Dedifferentiated amniotic fluid mesenchymal stem cell (primary cell): ENCODE data around the gene CDH13.

Experiments used
- DNase-seq: peaks from one replicate; pipeline ENCODE4 v3.0.0-alpha.2; 2016; ENCODE audit errors: extremely low spot score

Gene CDH13

DNA sequence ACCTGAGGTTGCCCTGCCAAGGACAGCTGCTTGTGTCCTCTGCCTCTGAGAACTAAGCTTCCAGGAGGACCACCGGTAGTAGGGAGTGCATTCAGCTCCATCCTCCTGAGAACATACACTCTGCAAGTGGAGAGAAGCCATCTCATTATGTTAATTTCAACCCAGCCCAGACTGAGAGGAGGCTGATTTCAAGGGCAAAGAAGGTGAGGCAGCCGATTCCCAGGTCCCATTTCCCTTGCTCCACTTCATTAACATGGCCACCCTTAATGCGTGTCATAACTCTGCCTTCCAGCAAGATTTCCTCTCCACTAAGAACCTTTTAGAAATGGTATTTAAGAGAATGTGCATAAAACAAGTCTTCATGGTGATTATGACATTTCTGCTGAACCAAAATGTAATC is 72.5 kb downstream of the CDH13 start:
- no peak for DNase-seq

DNA sequence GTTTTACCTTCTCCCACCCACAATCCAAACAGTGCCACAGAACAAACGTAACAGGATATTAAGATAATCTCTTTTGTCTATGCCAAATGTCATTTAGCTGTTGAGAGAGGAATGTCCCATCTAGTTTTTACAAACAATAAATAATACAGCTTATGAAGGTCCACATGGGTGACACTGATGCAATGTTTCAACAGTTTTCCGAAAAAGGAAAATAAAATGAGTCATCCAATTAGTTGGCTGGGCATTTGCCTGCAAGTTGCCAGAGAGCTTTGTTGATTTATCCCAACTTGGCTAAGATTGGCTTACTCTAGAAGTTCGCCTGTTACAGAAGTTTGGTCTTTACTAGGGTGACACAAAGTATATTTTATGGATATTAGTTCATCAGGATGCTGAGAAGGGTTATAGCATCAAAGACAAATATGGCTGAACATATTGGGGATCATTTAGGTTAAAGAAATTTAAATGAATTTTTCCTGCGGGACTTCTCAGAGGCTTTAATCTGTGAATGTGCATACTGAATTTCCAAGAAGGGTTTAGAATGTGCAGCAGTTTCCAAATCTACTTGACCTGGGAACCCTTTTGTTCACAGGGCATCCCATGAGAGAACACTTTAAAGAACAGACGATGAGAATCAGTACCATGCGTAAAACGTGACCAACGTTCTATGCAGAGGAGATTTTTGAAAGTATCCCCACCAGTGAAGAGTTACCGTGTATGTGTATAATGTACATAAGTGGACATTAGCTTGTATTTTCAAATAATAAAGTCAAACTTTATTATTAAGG is 73.1 kb downstream of the CDH13 start:
- DNase-seq: peak; percentile 94

DNA sequence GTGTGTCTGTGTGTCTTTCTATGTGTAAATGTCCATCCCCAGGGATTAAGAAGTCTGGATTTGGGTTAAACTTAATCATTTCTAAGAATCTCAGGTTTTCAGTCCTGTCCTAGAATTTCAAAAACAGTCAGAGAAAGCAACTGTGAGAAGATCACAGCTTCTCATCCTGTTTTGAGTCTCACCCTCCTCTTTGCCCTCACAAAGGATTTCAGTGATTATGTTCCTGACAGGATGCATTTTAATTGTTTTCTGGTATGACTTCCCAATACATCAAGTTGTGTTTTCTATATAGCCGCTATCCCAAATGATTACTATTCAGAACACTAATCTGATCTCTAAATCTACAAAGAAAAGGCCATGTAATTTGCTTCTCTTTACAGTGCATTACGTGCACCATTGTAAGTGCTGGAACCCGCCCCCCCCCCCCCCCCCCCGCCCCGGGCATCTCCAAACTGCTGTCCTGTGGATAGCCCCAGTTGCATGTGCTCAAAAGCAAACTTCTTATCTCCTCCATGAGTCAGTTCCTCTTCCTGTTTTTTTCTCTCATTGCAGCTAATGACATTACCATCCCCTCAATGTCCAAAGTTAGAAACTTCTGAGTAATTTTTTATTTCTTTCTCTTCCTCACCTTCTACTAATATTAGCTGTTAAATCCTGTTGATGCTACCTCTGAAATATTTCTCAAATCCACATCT is 73.9 kb downstream of the CDH13 start:
- no peak for DNase-seq

DNA sequence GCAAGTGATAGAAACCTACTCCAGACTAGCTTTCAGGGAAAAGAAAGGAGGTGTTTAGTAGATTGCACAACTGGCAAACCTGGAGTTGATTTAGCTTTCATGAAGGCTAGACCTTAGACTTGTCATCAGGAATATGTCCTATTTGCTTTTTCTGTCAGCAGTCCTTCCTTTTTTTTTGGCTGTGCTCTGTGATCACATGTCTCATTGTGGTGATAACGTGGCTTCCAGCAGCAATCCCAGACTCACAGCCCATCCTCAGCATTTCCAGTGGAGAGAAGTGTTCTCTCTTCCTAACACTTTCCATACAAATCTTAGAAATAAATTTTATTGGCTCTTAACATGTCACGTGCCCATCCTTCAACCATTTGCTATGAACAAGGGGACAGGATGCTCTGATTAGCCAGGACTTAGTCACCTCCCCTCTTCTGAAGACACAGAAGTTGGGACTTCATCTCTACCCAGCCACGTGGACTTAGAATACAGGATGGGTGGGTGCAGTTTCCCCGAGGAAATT is 74.7 kb downstream of the CDH13 start:
- DNase-seq: no peak

DNA sequence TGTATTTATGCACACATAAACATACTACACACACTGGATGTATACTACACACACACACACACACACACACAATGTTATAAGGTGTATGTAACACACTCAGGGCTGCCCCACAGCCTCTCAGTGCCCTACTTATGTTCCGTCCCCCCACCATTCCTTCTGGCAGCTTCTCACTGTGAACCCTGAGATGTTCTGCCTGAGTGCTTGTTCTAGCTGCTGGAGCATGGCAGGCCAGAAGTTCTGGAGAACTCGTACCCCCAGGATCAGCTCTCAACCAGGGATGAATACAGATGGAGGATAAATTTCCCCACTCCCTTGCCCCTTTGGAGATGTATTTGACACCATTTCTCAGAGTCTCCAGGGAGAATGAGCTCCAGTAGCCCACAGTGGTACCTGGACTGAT is 76.4 kb downstream of the CDH13 start:
- DNase-seq: no peak

DNA sequence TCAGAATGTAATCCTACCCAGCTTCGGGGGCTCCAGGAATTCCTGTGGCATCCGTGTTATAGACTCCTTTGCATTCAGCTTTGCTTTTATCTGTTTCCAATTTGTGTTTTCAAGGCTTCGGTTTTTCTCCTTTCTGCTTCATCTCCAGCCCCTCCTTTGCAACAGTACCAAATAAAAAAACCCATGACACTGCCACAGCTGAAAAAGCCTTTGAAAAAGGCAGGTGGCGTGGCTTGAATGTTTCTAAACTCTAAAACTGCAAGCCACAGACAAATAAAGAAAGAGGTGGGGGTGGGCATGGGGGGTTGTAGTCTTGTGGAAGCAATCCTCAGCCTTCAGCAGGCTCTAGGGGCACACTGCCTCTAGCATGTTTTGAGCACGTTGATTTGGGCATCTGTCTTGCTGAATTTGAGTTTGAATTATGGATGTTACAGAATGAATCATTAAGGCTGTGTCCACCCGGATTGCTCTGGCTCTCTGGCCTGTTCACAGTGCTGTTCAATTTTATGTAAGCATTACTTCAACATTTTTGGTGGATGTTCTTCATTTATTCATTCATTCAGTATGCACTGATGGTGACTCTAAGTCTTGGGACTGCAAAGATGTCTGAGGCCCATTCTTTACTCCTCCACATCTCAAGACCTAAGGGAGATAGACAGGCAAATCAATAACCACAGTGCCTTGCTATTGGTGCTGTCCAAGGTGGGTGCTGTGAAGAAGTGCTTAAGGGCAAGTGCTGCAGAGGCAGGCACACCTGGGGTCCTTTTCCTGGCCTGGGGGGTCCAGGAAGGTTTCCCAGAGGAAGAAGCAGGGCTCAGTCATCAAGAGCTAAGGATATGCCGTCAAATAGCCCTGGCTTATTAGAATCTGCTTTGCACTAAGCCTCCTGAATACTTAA is 77.4 kb downstream of the CDH13 start:
- no peak for DNase-seq

DNA sequence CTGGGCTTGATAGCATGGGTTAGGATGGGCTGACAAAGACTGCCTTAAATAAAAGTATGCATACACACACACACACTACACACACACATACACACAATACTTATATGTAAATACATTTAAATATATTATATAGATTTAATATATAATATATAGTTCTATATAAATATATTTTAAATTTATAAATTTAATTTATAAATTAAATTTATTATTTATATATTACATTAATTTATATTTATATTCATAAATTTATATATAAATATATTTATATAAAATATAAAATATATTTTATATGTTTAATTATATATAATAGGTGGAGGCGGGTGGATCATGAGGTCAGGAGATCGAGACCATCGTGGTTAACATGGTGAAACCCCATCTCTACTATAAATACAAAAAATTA is 83.2 kb downstream of the CDH13 start:
- DNase-seq: no peak

DNA sequence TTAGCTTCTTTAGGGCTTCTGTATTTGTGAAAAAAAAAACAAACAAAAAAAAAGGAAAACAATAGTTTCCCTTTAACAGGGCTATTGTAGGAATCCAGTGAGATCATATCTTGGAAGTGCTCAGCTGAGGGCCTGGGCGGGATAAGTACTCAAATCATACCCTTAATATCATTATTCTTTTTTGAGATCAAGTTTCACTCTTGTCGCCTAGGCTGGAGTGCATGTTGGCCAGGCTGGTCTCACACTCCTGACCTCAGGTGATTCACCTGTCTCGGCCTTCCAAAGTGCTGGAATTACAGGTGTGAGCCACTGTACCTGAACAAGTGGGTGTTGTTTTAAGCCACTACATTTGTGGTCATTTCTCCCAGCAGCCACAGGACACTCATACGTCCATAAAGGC is 87.0 kb downstream of the CDH13 start:
- DNase-seq: no peak

DNA sequence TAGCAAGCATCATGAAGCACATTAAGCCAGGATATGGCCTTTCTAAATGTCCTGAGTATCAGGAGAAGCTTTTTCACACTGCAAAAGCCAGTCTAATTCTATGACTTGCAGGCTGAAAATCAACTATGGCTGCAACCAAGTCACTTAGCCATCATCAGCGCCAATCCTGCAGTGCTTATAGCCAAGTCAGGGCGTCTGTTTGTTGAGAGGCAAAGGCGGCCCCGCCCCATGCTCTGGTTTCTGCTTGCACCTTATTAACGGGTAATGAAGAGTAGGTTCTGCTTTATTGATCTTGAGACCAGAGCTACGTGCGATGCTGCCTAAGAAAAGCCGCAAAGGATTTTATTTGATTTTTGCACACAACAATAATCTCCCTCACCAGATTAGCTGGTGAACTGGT is 88.4 kb downstream of the CDH13 start:
- DNase-seq: no peak

DNA sequence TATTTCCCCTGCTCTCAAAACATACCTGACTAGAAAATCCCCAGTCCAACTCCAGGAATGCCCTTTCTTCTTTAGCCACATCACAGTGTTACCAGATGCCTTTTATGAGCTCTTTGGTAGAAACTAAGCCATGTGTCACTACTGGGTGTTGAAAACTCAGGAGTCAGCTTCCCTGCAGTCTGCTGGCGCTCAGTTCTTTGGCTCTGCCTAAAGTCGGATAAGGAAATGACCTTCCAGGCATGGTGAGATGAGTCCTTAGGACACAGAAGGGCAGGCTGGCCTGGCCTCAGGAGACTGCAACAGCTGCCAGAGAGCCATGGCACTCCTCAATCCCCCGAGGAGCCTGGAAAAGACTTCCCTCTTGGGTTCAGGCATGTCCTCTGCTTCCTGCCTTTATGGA is 89.1 kb downstream of the CDH13 start:
- no peak for DNase-seq

DNA sequence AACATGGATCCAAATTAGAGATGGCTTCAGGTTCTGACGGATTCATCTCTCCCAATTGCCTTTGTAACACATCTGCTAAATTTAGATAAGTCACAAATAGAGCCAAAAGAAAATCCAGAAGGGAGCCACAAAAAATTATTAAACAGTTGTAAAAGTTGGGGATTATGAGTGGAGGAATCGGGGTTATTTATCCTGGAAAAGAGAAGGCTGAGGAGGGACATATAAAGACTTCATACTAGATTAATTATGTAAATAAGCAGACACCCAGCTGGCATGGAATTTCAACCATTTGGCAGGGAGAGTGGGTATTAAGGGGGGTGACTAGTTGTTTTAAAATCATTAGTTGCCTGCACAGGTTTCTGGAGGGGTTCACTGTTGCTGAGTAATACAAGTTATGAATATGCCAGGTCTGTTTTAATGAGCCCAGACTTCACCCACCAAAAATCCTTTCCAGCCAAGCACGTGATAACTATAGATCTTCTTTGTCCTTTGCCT is 89.6 kb downstream of the CDH13 start:
- no peak for DNase-seq

DNA sequence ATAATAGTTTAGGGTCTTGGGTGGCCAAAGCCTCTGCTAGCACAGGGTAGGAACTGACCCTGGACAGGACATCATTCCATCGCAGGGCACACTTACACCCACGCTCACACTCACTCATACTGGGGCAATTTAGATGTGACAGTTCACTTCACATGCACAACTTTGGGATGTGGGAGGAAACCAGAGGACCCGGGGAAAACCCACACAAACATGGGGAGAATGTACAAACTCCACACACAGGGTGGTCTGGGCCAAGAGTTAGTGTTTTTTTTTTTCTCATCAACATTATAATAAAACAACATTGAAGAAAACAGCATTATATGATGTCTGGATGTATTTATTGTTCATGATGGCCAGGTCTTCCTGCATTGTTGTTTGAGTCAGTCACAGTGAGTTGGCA is 93.6 kb downstream of the CDH13 start:
- no peak for DNase-seq

DNA sequence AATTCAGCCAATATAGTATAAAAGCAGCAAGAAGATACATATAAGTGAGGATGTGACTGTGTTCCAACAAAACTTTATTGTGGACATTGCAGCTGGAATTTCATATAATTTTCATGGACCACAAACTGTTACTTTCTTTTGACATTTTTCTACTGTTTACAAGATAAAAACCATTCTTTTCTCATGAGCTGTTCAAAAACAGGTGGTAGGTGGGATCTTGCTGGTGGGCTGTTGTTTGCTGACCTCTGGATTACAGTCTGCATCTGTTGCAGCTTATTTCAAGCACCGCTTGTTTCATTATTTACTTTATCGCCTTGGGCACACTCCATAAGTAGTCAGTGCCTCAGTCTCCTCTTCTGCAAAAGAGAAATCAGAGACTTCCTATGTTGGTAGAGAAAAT is 99.5 kb downstream of the CDH13 start:
- no peak for DNase-seq

DNA sequence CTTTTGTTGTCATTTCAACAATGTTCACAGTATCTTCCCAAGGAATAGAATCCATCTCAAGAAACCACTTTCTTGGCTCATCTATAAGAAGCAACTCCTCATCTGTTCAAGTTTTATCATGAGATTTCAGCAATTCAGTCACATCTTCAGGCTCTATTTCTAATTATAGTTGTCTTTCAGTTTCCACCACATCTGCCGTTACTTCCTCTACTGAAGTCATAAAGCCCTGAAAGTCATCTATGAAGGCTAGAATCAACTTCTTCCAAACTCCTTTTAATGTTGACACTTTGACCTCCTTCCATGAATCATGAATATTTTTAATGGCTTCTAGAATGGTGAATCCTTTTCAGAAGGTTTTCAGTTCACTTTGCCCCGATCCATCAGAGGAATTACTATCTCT is 102.1 kb downstream of the CDH13 start:
- DNase-seq: no peak

DNA sequence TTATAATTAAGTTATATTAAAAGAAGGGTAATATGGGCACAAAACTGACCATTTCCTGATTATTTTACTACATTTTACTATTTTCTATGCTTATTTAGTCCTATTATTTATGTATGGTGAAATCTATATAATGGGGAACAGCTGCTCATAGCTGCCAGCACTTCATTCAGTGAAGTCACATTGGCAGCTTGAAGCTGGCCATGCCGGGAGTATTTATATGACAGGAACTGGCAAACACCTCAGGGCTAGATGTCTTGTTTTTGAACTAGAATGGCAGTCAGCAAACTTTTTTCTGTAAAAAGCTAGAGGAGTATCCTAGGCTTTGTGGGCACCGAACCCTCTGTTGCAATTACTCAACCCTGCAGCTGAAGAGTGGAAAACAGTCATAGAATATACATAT is 104.1 kb downstream of the CDH13 start:
- no peak for DNase-seq

DNA sequence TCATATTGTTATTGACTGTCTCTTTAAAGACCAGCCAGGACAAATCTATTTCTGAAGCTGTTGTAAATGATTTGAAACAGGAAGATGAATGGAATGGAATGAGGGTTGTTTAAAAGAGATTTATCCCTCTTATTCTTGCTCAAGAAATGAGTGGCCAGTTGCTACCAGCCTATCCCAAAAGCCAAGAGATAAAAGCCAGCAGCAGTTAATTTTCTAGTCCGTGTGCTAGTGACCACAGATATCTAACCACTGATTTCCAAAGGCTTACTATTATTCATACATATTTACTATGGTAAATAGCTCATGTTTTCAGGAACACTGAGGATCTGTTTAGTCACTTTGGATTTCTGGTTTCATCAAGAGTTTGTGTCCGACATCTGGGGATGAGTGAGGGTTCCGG is 105.7 kb downstream of the CDH13 start:
- no peak for DNase-seq

DNA sequence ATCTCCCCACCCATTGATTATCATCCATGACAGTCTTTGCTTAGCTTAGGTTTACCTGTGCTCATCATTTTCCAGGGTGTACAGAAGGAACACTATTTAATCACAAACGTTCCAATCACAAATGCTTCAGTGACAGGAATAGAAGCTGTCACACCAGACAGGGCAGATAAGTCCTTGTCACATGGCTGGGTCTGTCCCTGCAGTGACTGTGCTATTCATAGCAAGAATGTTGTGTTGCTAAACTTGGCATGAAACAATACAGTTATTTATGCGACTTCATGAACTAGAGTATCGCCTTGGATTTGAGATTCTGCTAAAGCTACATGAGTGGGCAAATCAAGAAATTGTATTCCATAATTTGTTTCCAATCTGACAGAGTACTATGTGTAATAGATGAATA is 108.4 kb downstream of the CDH13 start:
- DNase-seq: no peak

DNA sequence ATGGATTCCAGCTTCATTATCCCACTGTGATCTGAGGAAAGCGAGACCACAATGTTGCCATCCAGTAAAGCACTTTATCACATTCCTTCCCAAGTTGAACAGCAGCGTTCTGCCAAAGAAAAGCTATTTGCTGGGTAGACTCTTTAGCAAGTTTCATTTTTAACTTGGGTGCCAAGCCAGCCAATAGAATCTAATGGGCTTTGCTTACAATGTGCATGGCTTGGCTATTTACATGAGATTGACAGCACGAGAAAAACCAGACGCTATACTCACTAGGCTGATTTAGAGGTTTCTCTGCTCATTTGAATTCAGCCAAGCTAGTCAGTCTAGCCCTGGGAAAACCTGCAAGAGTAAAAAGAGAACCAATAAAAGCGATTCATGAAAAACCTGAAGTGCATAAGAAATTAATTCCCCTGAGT is 108.9 kb downstream of the CDH13 start:
- no peak for DNase-seq

DNA sequence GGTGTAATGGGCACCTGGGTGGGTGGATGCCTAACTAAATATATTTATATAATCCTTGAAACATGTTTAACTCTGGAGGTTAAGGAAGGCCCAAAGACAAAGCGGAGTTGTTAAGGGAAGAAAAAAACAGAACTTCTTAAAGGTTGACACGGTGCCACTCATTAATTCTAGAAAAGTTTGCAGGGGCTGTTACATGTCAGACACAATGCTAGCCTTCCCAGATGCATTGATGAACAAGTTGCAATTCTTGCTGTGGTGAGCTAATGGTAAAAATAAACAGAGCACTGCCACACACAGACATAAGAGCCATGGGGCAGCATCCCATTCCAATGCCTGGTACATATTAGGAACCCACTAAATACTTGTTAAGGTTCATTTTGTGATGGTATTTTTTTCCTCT is 109.5 kb downstream of the CDH13 start:
- DNase-seq: no peak

DNA sequence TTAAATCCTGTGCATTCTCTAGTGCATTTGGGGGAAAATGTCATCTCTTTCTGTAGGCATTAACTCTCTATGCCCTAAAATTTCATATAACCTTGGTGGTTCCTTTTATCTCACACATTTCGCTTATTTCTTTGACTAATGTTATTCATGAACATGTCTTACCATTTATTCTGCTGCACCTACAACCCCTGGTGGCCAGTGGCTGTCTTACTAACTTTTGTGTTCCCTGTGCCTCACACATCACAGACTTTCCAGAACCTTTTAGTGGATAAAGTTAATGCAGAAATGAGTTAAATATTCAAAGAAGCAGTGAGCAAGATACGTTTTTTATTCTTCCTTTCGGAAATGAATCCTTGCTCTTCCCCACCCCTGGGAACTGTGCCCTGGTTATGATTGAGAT is 111.9 kb downstream of the CDH13 start:
- DNase-seq: no peak

DNA sequence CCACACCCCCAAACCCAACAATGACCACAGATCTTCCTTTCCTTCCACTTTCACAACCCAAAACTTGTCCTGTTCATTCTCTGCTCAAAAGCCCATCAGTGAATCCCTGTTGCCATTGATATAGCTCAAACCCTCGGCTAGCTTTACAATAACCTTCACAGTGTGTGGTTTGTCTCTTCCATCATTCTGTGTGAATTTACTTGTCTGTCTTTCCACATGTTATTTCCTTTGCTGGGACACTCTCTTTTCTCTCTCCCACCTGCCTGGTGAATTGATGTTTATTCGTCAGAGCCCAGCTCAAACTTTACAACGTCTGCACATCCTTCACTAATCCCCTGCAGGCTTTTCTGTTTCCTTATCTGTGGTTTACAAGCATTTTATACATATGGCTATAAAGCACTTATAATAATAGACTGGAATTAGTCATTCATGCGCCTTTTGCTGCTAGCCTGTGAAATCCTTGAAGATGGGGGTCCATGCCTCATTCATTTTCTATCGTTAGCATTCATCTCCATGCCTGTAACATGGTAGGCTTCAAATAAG is 114.4 kb downstream of the CDH13 start:
- no peak for DNase-seq

DNA sequence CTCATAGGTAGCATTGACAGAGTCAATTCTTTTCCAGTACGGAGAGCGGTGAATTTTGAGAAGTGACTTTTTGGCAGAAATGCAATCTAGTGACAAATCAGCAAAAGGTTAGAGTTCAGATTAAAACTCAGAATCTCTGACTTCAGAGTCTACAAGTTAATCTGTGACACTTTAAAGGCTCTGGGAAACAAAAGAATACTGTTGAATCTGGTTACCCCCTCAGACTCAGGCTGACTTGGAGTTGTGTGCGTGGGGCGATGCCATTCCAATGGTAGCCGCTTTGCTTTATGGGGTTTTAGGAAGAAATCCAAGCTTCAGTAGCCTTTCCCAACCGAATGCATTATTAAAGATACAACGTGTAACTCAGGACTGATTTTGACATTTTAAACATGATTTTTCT is 118.2 kb downstream of the CDH13 start:
- DNase-seq: no peak
